WTC11 (cell line): Measurements from ENCODE around the gene KDM3B. TPM values are rescaled to one million over a fixed set of nuclear protein-coding genes. Genes with fewer than 3 reads are reported as not detected.

Experiments
- ATAC-seq: fragments of 200-7000 bp; cut with Tn5 transposase; 2 replicates; pipeline ENCODE4 v1.10.0; 2021; ENCODE audit warnings: mild to moderate bottlenecking, moderate library complexity
- CTCF ChIA-PET: fragments of 300-600 bp; sonication (Branson Sonifier 250); formaldehyde crosslinking; loops from one replicate; lab custom pipeline; 2021; ENCODE audit warnings: antibody characterized with exemption; lab: Charles Lee
- POLR2A ChIA-PET: fragments of 350-600 bp; sonication (Branson Sonifier 250); formaldehyde crosslinking; loops from one replicate; lab custom pipeline; 2021; ENCODE audit warnings: antibody characterized with exemption; lab: Charles Lee
- DNase-seq: peaks from one replicate; pipeline ENCODE4 v3.0.0; 2021; ENCODE audit warnings: low spot score
- H3K27ac Mint-ChIP-seq: 2 replicates; pipeline ENCODE4 v1.8.0; 2021; ENCODE audit warnings: mixed read lengths
- H3K27me3 Mint-ChIP-seq: 2 replicates; pipeline ENCODE4 v1.8.0; 2021; ENCODE audit warnings: low read depth, mild to moderate bottlenecking, moderate library complexity, mixed read lengths
- H3K36me3 Mint-ChIP-seq: 2 replicates; pipeline ENCODE4 v1.8.0; 2021; ENCODE audit warnings: mixed read lengths
- H3K4me1 Mint-ChIP-seq: 2 replicates; pipeline ENCODE4 v1.8.0; 2022; ENCODE audit warnings: mixed read lengths
- H3K4me3 Mint-ChIP-seq: 2 replicates; pipeline ENCODE4 v1.8.0; 2021; ENCODE audit warnings: mild to moderate bottlenecking, moderate library complexity, mixed read lengths
- H3K9me3 Mint-ChIP-seq: 2 replicates; pipeline ENCODE4 v1.8.0; 2021; ENCODE audit warnings: mixed read lengths
- AFF4 ChIP-seq: sonication (generic); formaldehyde crosslinking; IDR thresholded peaks from 2 replicates; pipeline ENCODE4 v1.8.1; 2023; ENCODE audit warnings: mild to moderate bottlenecking, missing genetic modification reagents, borderline replicate concordance
- ATF1 ChIP-seq: sonication (generic); formaldehyde crosslinking; IDR thresholded peaks from 2 replicates; pipeline ENCODE4 v1.8.1; 2023; ENCODE audit warnings: mild to moderate bottlenecking, moderate library complexity, missing genetic modification reagents
- CBFB ChIP-seq: sonication (generic); formaldehyde crosslinking; IDR thresholded peaks from 2 replicates; pipeline ENCODE4 v1.8.1; 2022; ENCODE audit warnings: mild to moderate bottlenecking, low read depth, missing genetic modification reagents
- CREM ChIP-seq: sonication (generic); formaldehyde crosslinking; IDR thresholded peaks from 2 replicates; pipeline ENCODE4 v1.8.1; 2022; ENCODE audit warnings: mild to moderate bottlenecking, missing genetic modification reagents, moderate library complexity
- FOXK1 ChIP-seq: sonication (generic); formaldehyde crosslinking; IDR thresholded peaks from 2 replicates; pipeline ENCODE4 v1.8.0; 2022; ENCODE audit warnings: mild to moderate bottlenecking, moderate library complexity, missing genetic modification reagents
- IRF1 ChIP-seq: sonication (generic); formaldehyde crosslinking; IDR thresholded peaks from 2 replicates; pipeline ENCODE4 v1.8.0; 2023; ENCODE audit warnings: missing genetic modification reagents
- NR2C2 ChIP-seq: sonication (generic); formaldehyde crosslinking; IDR thresholded peaks from 2 replicates; pipeline ENCODE4 v1.8.0; 2022; ENCODE audit warnings: mild to moderate bottlenecking, missing genetic modification reagents
- NR3C1 ChIP-seq: sonication (generic); formaldehyde crosslinking; conservative IDR thresholded peaks from 2 replicates; pipeline ENCODE4 v1.8.1; 2023; ENCODE audit warnings: low read depth, mild to moderate bottlenecking, missing genetic modification reagents
- STAT6 ChIP-seq: sonication (generic); formaldehyde crosslinking; conservative IDR thresholded peaks from 2 replicates; pipeline ENCODE4 v1.8.1; 2023; ENCODE audit warnings: mild to moderate bottlenecking, low read depth, missing genetic modification reagents, moderate library complexity
- TCF7 ChIP-seq: sonication (generic); formaldehyde crosslinking; IDR thresholded peaks from 2 replicates; pipeline ENCODE4 v1.8.0; 2022; ENCODE audit warnings: mild to moderate bottlenecking, low read depth, missing genetic modification reagents, moderate library complexity
- TP53 ChIP-seq: sonication (generic); formaldehyde crosslinking; IDR thresholded peaks from 2 replicates; pipeline ENCODE4 v1.8.1; 2023; ENCODE audit warnings: mild to moderate bottlenecking, missing genetic modification reagents
- USF1 ChIP-seq: sonication (generic); formaldehyde crosslinking; IDR thresholded peaks from 2 replicates; pipeline ENCODE4 v1.8.0; 2022; ENCODE audit warnings: mild to moderate bottlenecking, missing genetic modification reagents
- ZBTB43 ChIP-seq: sonication (generic); formaldehyde crosslinking; IDR thresholded peaks from 2 replicates; pipeline ENCODE4 v1.8.1; 2023; ENCODE audit warnings: mild to moderate bottlenecking, missing genetic modification reagents
- ZNF281 ChIP-seq: sonication (generic); formaldehyde crosslinking; IDR thresholded peaks from 2 replicates; pipeline ENCODE4 v1.8.0; 2023; ENCODE audit warnings: mild to moderate bottlenecking, missing genetic modification reagents
- ZNF396 ChIP-seq: fragments of 250-450 bp; sonication (Bioruptor Pico); IDR thresholded peaks from 2 replicates; pipeline ENCODE4 v1.8.0; 2021; ENCODE audit warnings: mild to moderate bottlenecking, moderate library complexity, borderline replicate concordance
- ZNF532 ChIP-seq: fragments of 250-450 bp; sonication (Bioruptor Pico); IDR thresholded peaks from 2 replicates; pipeline ENCODE4 v1.9.0; 2021; ENCODE audit warnings: mild to moderate bottlenecking, borderline replicate concordance
- ZNF671 ChIP-seq: fragments of 250-450 bp; sonication (Bioruptor Pico); IDR thresholded peaks from 2 replicates; pipeline ENCODE4 v1.8.0; 2021; ENCODE audit warnings: mild to moderate bottlenecking
- total RNA-seq: library from RNA; stranded (reverse); gene quantifications from 3 replicates; pipeline ENCODE4 v1.2.3, GENCODE V29; 2021

Gene KDM3B
- total RNA-seq, 1 experiment from 2014 or later, result 87.9 TPM

- H3K27ac Mint-ChIP-seq, result no peak overlapping the region
- ATAC-seq (no peak), DNase-seq (no peak)
- POLR2A ChIA-PET, result interaction anchor here (0.6 to 0.7 kb wide), 2 partner anchors 17 to 55 kb away, joined by 6 to 11 read pairs; no protein-coding TSS in a partner anchor
- H3K27me3 Mint-ChIP-seq, result no peaks in the 10 kb centered on the region
- H3K4me1 Mint-ChIP-seq, result no peaks in the 10 kb centered on the region
- H3K36me3 Mint-ChIP-seq, result peaks cover 16% of the 10 kb centered on the region
- H3K9me3 Mint-ChIP-seq, result no peaks in the 10 kb centered on the region
- TF ChIP-seq ZBTB43 (CRISPR knock-in tag), result no peak
- TF ChIP-seq STAT6 (CRISPR knock-in tag), result no peak
- no peak for TF ChIP-seq NR2C2 (CRISPR knock-in tag)
- no peak for TF ChIP-seq ZNF281 (CRISPR knock-in tag)
- TF ChIP-seq NR3C1 (CRISPR knock-in tag), result no peak
- TF ChIP-seq ZNF396, result no peak
- TF ChIP-seq ATF1, result no peak
- TF ChIP-seq CBFB (CRISPR knock-in tag), result no peak
- no peak for TF ChIP-seq CREM (CRISPR knock-in tag)
- TF ChIP-seq TCF7, result no peak
- no peak for TF ChIP-seq IRF1 (CRISPR knock-in tag)
- no peak for TF ChIP-seq ZNF671 (CRISPR knock-in tag)
- TF ChIP-seq USF1 (CRISPR knock-in tag), result no peak
- TF ChIP-seq TP53 (CRISPR knock-in tag), result no peak
- no peak overlapping the region for H3K4me3 Mint-ChIP-seq
- CTCF ChIA-PET, result interaction anchor here (1.3 to 7.7 kb wide), 2 partner anchors 17 to 80 kb away, joined by 4 to 69 read pairs; partner anchors contain the start of gene KDM3B
Observed at GRCh38 chr5:138370537-138370936, 18.1 kb downstream of the KDM3B start.

GRCh38 chr5:138371454-138371853 is 19.0 kb downstream of the KDM3B start:
- H3K9me3 Mint-ChIP-seq, result no peaks in the 10 kb centered on the region
- H3K27me3 Mint-ChIP-seq, result no peaks in the 10 kb centered on the region
- CTCF ChIA-PET, result interaction anchor here (7.7 kb wide), 1 partner anchor 18 kb away, joined by 69 read pairs; the partner anchor contains the start of gene KDM3B
- POLR2A ChIA-PET, result interaction anchor here (0.6 to 0.7 kb wide), 4 partner anchors 18 to 152 kb away, joined by 3 to 11 read pairs (median 6); no protein-coding TSS in a partner anchor
- DNase-seq, result no peak
- peaks cover 19% of the 10 kb centered on the region for H3K36me3 Mint-ChIP-seq
- H3K27ac Mint-ChIP-seq, result no peak overlapping the region
- H3K4me3 Mint-ChIP-seq, result no peak overlapping the region
- ATAC-seq, result no peak
- no peaks in the 10 kb centered on the region for H3K4me1 Mint-ChIP-seq
- TF ChIP-seq FOXK1 (CRISPR knock-in tag) (no peak), AFF4 (CRISPR knock-in tag) (no peak), ZNF532 (CRISPR knock-in tag) (no peak)
